ENCODE results near the gene SPRED3.

- TF ChIP-seq CTCF (conservative IDR thresholded peaks at IDR 0.05; ENCODE audit: low read length) (0 out of 2 replicates have a peak, but pooled peaks have one; percentile 14), EZH2phosphoT487 (IDR thresholded peaks at IDR 0.05; ENCODE audit: borderline replicate concordance, low read depth, low read length) (no peak)
Measured at GRCh38 chr19:38361633-38362075, 26.8 kb upstream of the SPRED3 start.

Measured in OCI-LY7 (cell line).